ENCODE results near the gene STAB1. TPM values are rescaled to one million over a fixed set of nuclear protein-coding genes. Genes with fewer than 3 reads are reported as not detected.

STAB1 gene
- total RNA-seq, 1 donor from 2014 or later = not detected

GRCh38 chr3:52487050-52487787 lies 7.9 kb upstream of the STAB1 start:
- H3K4me1 Mint-ChIP-seq = peaks cover 18% of the 10 kb centered on the region
- TF ChIP-seq EZH2phosphoT487 (IDR thresholded peaks at IDR 0.05) = no peak
- no peak for TF ChIP-seq EZH2 (IDR thresholded peaks at IDR 0.05)
- TF ChIP-seq CTCF (IDR thresholded peaks at IDR 0.05) = no peak
- H3K4me1 ChIP-seq = no peaks in the 10 kb centered on the region
- no peaks in the 10 kb centered on the region for H3K9me3 ChIP-seq (ENCODE audit: low read depth)
- DNase-seq (ENCODE audit: low spot score) = no peak
- no peak overlapping the region for H3K27ac ChIP-seq
- H3K9ac ChIP-seq = no peak overlapping the region
- H2AFZ ChIP-seq (replicated peaks) = no peak overlapping the region
- no peak overlapping the region for H3K4me3 ChIP-seq
- peaks cover 15% of the 10 kb centered on the region for H4K20me1 ChIP-seq (ENCODE audit: low read depth)
- H3K79me2 ChIP-seq (ENCODE audit: low read depth) = no peaks in the 10 kb centered on the region
- H3K4me3 Mint-ChIP-seq = no peak overlapping the region
- H3K4me2 ChIP-seq = no peak overlapping the region
- H3K27me3 ChIP-seq = no peaks in the 10 kb centered on the region
- no peaks in the 10 kb centered on the region for H3K36me3 ChIP-seq
- peaks cover 2% of the 10 kb centered on the region for H3K27me3 Mint-ChIP-seq (ENCODE audit: insufficient read depth, low read depth)
- peaks cover 20% of the 10 kb centered on the region for H3K36me3 Mint-ChIP-seq
- no peaks in the 10 kb centered on the region for H3K9me3 Mint-ChIP-seq
- H3F3A ChIP-seq (ENCODE audit: low read depth) = no peaks in the 10 kb centered on the region
- no peak overlapping the region for H3K27ac Mint-ChIP-seq

- H3K27ac ChIP-seq = no peak overlapping the region
- H3K9me3 ChIP-seq (ENCODE audit: low read depth) = no peaks in the 10 kb centered on the region
- no peaks in the 10 kb centered on the region for H3K27me3 ChIP-seq
- Mint-ChIP-seq H3K27ac (no peak overlapping the region), H3K4me1 (peaks cover 19% of the 10 kb centered on the region), H3K36me3 (peaks cover 20% of the 10 kb centered on the region), H3K9me3 (no peaks in the 10 kb centered on the region), H3K27me3 (ENCODE audit: insufficient read depth, low read depth) (peaks cover 2% of the 10 kb centered on the region), H3K4me3 (no peak overlapping the region)
- no peak overlapping the region for H3K9ac ChIP-seq
- DNase-seq (ENCODE audit: low spot score) = no peak
- no peak overlapping the region for H3K4me3 ChIP-seq
- no peaks in the 10 kb centered on the region for H3K36me3 ChIP-seq
- no peak overlapping the region for H3K4me2 ChIP-seq
- peaks cover 15% of the 10 kb centered on the region for H4K20me1 ChIP-seq (ENCODE audit: low read depth)
- no peaks in the 10 kb centered on the region for H3F3A ChIP-seq (ENCODE audit: low read depth)
- H2AFZ ChIP-seq (replicated peaks) = no peak overlapping the region
- no peaks in the 10 kb centered on the region for H3K79me2 ChIP-seq (ENCODE audit: low read depth)
- no peaks in the 10 kb centered on the region for H3K4me1 ChIP-seq
- no peak for TF ChIP-seq CTCF (IDR thresholded peaks at IDR 0.05)
- TF ChIP-seq EZH2 (IDR thresholded peaks at IDR 0.05) = no peak
- TF ChIP-seq EZH2phosphoT487 (IDR thresholded peaks at IDR 0.05) = no peak
Measured at GRCh38 chr3:52487788-52488691, 7.1 kb upstream of the STAB1 start.

GRCh38 chr3:52488746-52489145 lies 6.4 kb upstream of the STAB1 start:
- peaks cover 22% of the 10 kb centered on the region for H4K20me1 ChIP-seq (ENCODE audit: low read depth)
- H3K27ac Mint-ChIP-seq = no peak overlapping the region

More at GRCh38 chr3:52488746-52489145, 6.4 kb upstream of the STAB1 start:
- Histone ChIP-seq H3K36me3 (no peaks in the 10 kb centered on the region), H3K4me1 (no peaks in the 10 kb centered on the region), H3K27me3 (no peaks in the 10 kb centered on the region), H3K27ac (no peak overlapping the region), H3K9ac (no peak overlapping the region), H2AFZ (replicated peaks) (no peak overlapping the region), H3F3A (ENCODE audit: low read depth) (no peaks in the 10 kb centered on the region), H3K4me3 (no peak overlapping the region), H3K4me2 (no peak overlapping the region), H3K79me2 (ENCODE audit: low read depth) (no peaks in the 10 kb centered on the region), H3K9me3 (ENCODE audit: low read depth) (no peaks in the 10 kb centered on the region)
- peaks cover 20% of the 10 kb centered on the region for H3K36me3 Mint-ChIP-seq
- H3K4me3 Mint-ChIP-seq = no peak overlapping the region
- H3K27me3 Mint-ChIP-seq (ENCODE audit: insufficient read depth, low read depth) = peaks cover 2% of the 10 kb centered on the region
- no peak for DNase-seq (ENCODE audit: low spot score)
- peaks cover 18% of the 10 kb centered on the region for H3K4me1 Mint-ChIP-seq
- TF ChIP-seq EZH2 (IDR thresholded peaks at IDR 0.05) = no peak
- TF ChIP-seq CTCF (IDR thresholded peaks at IDR 0.05) = no peak
- TF ChIP-seq EZH2phosphoT487 (IDR thresholded peaks at IDR 0.05) = no peak
- H3K9me3 Mint-ChIP-seq = no peaks in the 10 kb centered on the region

All from neural progenitor cell (in vitro differentiated cells).